MM.1S (cell line): ENCODE results near the gene PRSS27.

Source experiments
- DNase-seq: peaks from one replicate; pipeline ENCODE4 v3.0.0-alpha.2; 2015
- H2AFZ ChIP-seq: fragments of 300-600 bp; sonication (generic); 2 replicates; pipeline ENCODE4 v1.6.0; 2016; ENCODE audit warnings: antibody characterized with exemption, low read length
- H3F3A ChIP-seq: fragments of 300-600 bp; sonication (generic); 2 replicates; pipeline ENCODE4 v1.6.1; 2016; ENCODE audit warnings: mild to moderate bottlenecking, antibody characterized with exemption, low read length, moderate library complexity, mixed read lengths; ENCODE audit not compliant: insufficient read depth
- H3K27ac ChIP-seq: fragments of 300-600 bp; sonication (generic); 2 replicates; pipeline ENCODE4 v1.5.1; 2016; ENCODE audit warnings: mild to moderate bottlenecking, low read length
- H3K27me3 ChIP-seq: fragments of 300-600 bp; sonication (generic); replicated peaks from 2 replicates; pipeline ENCODE4 v1.6.0; 2016; ENCODE audit warnings: low read length; ENCODE audit not compliant: insufficient read depth
- H3K36me3 ChIP-seq: fragments of 300-600 bp; sonication (generic); replicated peaks from 2 replicates; pipeline ENCODE4 v1.6.1; 2016; ENCODE audit warnings: mild to moderate bottlenecking, low read length, mixed read lengths; ENCODE audit not compliant: insufficient read depth
- H3K4me1 ChIP-seq: fragments of 300-600 bp; sonication (generic); 2 replicates; pipeline ENCODE4 v1.6.1; 2016; ENCODE audit warnings: low read length, mixed read lengths
- H3K4me2 ChIP-seq: fragments of 300-600 bp; sonication (generic); 2 replicates; pipeline ENCODE4 v1.6.0; 2016; ENCODE audit warnings: low read depth, low read length
- H3K4me3 ChIP-seq: fragments of 300-600 bp; sonication (generic); 2 replicates; pipeline ENCODE4 v1.5.1; 2016; ENCODE audit warnings: low read length, mixed read lengths
- H3K79me2 ChIP-seq: fragments of 300-600 bp; sonication (generic); 2 replicates; pipeline ENCODE4 v1.6.1; 2016; ENCODE audit warnings: mixed run types, low read length, mixed read lengths
- H3K9ac ChIP-seq: fragments of 300-600 bp; sonication (generic); 2 replicates; pipeline ENCODE4 v1.6.1; 2016; ENCODE audit warnings: low read length, mixed read lengths
- H3K9me2 ChIP-seq: fragments of 300-600 bp; sonication (generic); replicated peaks from 2 replicates; pipeline ENCODE4 v1.6.1; 2016; ENCODE audit warnings: mild to moderate bottlenecking, low read length, mixed read lengths; ENCODE audit not compliant: insufficient read depth
- H3K9me3 ChIP-seq: fragments of 300-600 bp; sonication (generic); replicated peaks from 2 replicates; pipeline ENCODE4 v1.6.1; 2016; ENCODE audit warnings: mild to moderate bottlenecking, low read length, mixed read lengths; ENCODE audit not compliant: insufficient read depth
- H4K20me1 ChIP-seq: fragments of 300-600 bp; sonication (generic); 2 replicates; pipeline ENCODE4 v1.6.1; 2016; ENCODE audit warnings: mild to moderate bottlenecking, low read length, moderate library complexity, mixed read lengths; ENCODE audit not compliant: insufficient read depth
- CTCF ChIP-seq: fragments of 300-600 bp; sonication (generic); IDR thresholded peaks from 2 replicates; pipeline ENCODE4 v1.5.1; 2016; ENCODE audit warnings: antibody characterized with exemption, low read length, mixed read lengths
- EZH2 ChIP-seq: fragments of 300-600 bp; sonication (generic); optimal IDR thresholded peaks from 2 replicates; pipeline ENCODE3; 2017; ENCODE audit warnings: low read depth, mild to moderate bottlenecking, antibody characterized with exemption, low read length, mixed read lengths
- EZH2phosphoT487 ChIP-seq: fragments of 300-600 bp; sonication (generic); IDR thresholded peaks from 2 replicates; pipeline ENCODE4 v1.6.1; 2018; ENCODE audit warnings: antibody characterized with exemption, low read length

PRSS27 gene

DNA sequence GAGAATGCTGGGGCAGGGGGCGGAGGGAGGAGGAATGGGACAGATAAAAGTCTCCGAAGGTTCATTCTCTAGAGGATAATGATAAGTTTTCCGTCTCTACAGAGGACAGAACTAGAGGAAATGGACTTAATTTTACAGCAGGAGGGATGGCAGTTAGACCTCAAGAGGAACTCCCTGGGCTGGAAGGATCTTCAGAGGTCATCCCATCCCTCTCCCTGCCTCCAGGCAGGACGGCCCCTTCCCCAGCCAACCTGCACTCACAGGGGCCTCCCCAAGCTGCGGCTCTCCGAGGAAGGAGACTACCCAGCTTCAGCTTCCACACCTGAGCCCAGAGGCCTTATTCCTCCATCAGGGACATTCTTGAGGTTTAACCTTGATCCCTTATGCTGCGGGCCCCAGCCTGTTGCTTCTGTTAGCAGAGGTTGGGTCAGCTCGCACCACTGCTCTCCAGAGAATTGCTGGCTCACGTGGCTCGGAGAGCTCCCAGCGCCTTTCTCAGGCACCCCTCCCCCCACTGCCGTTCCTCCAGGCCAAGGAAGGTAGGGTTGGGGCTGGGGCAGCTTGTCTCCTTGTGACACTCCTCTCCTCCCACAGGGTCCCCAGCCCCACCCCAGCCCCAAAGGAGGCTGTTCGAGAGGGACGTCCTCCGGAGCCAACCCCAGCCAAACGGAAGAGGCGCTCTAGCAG is 48.5 kb upstream of the PRSS27 start:
- no peak for TF ChIP-seq EZH2phosphoT487
- no peak for TF ChIP-seq EZH2
- no peak for TF ChIP-seq CTCF
- Histone ChIP-seq H3K9me3 (no peaks in the 10 kb centered on the region), H3F3A (peaks cover 38% of the 10 kb centered on the region), H3K4me3 (no peak overlapping the region), H3K79me2 (peaks cover 53% of the 10 kb centered on the region), H3K36me3 (peaks cover 37% of the 10 kb centered on the region), H4K20me1 (no peaks in the 10 kb centered on the region), H3K9ac (no peak overlapping the region), H3K9me2 (no peaks in the 10 kb centered on the region), H3K4me1 (no peaks in the 10 kb centered on the region), H2AFZ (no peak overlapping the region), H3K27ac (no peak overlapping the region), H3K4me2 (no peak overlapping the region), H3K27me3 (no peaks in the 10 kb centered on the region)
- no peak for DNase-seq

DNA sequence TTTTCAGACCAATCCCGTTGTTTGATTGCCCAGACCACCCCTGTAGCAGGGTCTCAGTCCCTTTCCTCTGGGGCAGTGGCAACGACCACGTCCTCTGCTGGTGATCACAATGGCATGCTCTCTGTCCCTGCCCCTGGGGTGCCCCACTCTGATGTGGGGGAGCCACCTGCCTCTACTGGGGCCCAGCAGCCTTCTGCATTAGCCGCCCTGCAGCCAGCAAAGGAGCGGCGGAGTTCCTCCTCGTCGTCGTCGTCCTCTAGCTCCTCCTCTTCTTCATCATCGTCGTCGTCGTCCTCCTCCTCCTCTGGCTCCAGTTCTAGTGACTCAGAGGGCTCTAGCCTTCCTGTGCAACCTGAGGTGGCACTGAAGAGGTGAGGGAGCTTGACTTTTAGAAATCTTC is 47.9 kb upstream of the PRSS27 start:
- DNase-seq = no peak
- peaks cover 37% of the 10 kb centered on the region for H3F3A ChIP-seq
- H3K36me3 ChIP-seq = peaks cover 44% of the 10 kb centered on the region
- peaks cover 59% of the 10 kb centered on the region for H3K79me2 ChIP-seq
- no peaks in the 10 kb centered on the region for H4K20me1 ChIP-seq
- H3K9me3 ChIP-seq = no peaks in the 10 kb centered on the region
- H3K4me2 ChIP-seq = no peak overlapping the region
- no peaks in the 10 kb centered on the region for H3K4me1 ChIP-seq
- no peak overlapping the region for H2AFZ ChIP-seq
- no peak for TF ChIP-seq EZH2
- no peak for TF ChIP-seq CTCF
- no peak for TF ChIP-seq EZH2phosphoT487
- H3K27me3 ChIP-seq = no peaks in the 10 kb centered on the region
- no peak overlapping the region for H3K27ac ChIP-seq
- no peaks in the 10 kb centered on the region for H3K9me2 ChIP-seq
- no peak overlapping the region for H3K4me3 ChIP-seq
- no peak overlapping the region for H3K9ac ChIP-seq

DNA sequence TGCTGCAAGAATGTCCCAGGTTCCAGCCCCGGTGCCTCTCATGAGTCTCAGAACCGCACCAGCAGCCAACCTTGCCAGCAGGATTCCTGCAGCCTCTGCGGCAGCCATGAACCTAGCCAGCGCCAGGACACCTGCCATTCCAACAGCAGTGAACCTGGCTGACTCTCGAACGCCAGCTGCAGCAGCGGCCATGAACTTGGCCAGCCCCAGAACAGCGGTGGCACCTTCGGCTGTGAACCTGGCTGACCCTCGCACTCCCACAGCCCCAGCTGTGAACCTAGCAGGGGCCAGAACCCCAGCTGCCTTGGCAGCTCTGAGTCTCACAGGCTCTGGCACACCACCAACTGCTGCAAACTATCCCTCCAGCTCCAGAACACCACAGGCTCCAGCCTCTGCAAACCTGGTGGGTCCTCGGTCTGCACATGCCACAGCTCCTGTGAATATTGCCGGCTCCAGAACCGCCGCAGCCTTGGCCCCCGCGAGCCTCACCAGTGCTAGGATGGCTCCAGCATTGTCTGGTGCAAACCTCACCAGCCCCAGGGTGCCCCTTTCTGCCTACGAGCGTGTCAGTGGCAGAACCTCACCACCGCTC is 47.2 kb upstream of the PRSS27 start:
- H3K79me2 ChIP-seq = peaks cover 66% of the 10 kb centered on the region
- no peak overlapping the region for H2AFZ ChIP-seq
- H4K20me1 ChIP-seq = no peaks in the 10 kb centered on the region
- no peak overlapping the region for H3K27ac ChIP-seq
- no peak overlapping the region for H3K4me2 ChIP-seq
- no peak overlapping the region for H3K9ac ChIP-seq
- DNase-seq = no peak
- no peaks in the 10 kb centered on the region for H3K9me3 ChIP-seq
- TF ChIP-seq CTCF (no peak), EZH2 (no peak), EZH2phosphoT487 (no peak)
- H3K4me3 ChIP-seq = no peak overlapping the region
- H3K27me3 ChIP-seq = no peaks in the 10 kb centered on the region
- H3K9me2 ChIP-seq = no peaks in the 10 kb centered on the region
- H3F3A ChIP-seq = peaks cover 30% of the 10 kb centered on the region
- no peaks in the 10 kb centered on the region for H3K4me1 ChIP-seq
- peaks cover 50% of the 10 kb centered on the region for H3K36me3 ChIP-seq
